GM12872 (cell line): ENCODE data around the gene FAHD2A.

Source experiments
- TF ChIP-seq, protein P1 (sequence below): IDR thresholded peaks from 3 replicates; pipeline ENCODE4 v1.5.1; 2011; ENCODE audit warnings: low read depth, mild to moderate bottlenecking, low read length, moderate library complexity; ENCODE audit not compliant: insufficient read depth

The FAHD2A gene

DNA sequence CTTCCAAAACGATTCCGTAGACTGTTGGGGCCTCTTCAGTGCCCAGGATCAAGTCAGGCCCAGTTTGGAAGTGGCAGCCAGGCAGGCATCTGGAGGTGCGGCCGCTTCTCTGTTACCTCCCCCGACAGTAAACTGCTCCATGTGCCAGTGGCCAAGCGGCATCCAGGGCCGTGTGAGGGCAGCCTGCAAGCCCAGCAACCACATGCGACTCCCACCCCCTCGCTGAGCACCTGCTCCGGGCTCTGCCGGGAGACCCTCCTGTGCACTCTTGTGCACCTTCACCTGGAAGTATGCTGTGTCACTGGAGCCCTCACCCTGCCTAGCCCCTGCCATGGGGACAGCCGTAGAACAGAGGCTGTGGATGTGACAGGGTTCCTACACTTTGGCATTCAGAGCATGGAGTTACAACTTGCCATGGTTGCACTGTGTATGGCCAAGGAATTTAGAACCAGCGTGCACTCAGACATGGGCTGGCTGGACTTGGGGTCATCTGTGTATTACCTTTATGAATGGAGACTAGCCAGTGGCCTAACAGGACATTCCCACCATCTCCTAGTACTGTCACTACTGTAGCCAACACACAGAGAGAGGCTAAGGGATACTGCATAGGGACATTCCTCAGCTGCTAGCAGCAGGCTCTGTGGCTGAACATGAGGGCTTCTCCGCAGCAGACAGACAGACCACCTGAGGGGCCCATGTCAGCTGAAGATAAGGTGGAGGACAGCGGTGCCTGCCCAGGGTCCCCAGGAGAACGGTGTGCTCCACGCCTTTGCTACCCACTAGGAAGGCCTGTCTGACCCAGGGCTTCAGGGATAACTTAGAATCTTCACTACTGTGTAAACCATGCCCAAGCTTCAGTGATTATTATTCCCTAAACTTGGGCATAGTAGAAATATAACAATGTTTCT lies 25.0 kb upstream of the FAHD2A start:
- TF ChIP-seq, protein P1, sequence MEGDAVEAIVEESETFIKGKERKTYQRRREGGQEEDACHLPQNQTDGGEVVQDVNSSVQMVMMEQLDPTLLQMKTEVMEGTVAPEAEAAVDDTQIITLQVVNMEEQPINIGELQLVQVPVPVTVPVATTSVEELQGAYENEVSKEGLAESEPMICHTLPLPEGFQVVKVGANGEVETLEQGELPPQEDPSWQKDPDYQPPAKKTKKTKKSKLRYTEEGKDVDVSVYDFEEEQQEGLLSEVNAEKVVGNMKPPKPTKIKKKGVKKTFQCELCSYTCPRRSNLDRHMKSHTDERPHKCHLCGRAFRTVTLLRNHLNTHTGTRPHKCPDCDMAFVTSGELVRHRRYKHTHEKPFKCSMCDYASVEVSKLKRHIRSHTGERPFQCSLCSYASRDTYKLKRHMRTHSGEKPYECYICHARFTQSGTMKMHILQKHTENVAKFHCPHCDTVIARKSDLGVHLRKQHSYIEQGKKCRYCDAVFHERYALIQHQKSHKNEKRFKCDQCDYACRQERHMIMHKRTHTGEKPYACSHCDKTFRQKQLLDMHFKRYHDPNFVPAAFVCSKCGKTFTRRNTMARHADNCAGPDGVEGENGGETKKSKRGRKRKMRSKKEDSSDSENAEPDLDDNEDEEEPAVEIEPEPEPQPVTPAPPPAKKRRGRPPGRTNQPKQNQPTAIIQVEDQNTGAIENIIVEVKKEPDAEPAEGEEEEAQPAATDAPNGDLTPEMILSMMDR = no peak

DNA sequence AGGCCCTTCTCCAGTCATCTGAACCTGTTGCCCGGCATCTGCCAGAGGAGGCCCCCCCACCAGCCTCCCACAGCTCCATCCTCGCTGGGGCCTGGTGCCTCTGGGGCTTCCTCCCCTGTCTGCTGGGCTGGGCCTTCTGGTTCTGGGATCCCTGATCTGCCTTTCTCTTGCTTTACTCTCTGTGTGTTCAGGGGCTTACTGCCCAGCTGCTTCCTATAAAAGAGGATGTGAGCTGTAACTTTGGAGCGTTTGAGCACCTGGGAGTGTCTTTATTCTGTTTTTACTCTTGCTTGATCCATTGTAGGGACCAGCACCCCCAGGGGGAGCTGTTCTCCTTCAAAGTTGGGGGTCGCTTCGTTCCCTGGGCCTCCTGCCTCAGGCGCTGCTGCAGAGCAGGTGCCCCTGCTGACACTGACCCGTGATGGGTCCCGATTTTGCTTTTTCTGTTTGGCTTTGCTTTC lies 23.1 kb upstream of the FAHD2A start:
- TF ChIP-seq, protein P1 = peak; percentile 47

DNA sequence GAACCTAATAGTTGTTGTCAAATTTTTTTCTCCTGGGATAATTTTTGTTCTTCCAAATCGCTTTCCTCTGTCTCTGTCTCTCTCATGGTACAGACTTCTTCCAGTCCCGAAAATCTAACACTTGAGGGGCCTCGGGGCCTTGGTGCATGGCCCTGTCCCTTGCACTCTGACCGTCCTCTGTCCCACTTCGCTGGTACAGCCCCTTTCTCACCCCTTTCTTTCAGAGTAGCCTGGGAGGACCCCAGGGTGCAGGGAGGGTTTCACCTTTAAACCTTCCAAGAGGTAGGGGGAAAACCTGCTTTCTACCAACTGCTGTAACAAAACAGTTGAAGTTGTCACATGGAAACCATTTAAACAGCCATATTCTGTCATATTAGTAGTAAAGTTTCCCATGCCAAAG lies 22.2 kb upstream of the FAHD2A start:
- TF ChIP-seq, protein P1 = no peak

DNA sequence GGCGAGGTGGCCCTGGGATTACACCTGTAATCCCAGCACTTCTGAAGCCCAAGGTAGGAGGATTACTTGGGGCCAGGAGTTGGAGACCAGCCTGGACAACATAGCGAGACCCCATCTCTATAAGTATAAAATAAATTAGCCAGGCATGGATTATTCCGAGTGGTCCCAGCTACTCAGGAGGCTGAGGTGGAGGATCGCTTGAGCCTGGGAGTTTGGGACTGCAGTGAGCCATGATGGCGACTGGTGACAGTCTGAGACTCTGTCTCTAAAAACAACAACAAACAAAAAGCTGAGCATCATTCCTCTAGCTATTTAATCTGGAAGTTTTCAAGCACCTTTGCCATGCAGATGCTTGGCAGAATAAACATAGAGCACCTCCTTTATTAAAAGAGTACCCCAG lies 21.8 kb upstream of the FAHD2A start:
- TF ChIP-seq, protein P1 = no peak

DNA sequence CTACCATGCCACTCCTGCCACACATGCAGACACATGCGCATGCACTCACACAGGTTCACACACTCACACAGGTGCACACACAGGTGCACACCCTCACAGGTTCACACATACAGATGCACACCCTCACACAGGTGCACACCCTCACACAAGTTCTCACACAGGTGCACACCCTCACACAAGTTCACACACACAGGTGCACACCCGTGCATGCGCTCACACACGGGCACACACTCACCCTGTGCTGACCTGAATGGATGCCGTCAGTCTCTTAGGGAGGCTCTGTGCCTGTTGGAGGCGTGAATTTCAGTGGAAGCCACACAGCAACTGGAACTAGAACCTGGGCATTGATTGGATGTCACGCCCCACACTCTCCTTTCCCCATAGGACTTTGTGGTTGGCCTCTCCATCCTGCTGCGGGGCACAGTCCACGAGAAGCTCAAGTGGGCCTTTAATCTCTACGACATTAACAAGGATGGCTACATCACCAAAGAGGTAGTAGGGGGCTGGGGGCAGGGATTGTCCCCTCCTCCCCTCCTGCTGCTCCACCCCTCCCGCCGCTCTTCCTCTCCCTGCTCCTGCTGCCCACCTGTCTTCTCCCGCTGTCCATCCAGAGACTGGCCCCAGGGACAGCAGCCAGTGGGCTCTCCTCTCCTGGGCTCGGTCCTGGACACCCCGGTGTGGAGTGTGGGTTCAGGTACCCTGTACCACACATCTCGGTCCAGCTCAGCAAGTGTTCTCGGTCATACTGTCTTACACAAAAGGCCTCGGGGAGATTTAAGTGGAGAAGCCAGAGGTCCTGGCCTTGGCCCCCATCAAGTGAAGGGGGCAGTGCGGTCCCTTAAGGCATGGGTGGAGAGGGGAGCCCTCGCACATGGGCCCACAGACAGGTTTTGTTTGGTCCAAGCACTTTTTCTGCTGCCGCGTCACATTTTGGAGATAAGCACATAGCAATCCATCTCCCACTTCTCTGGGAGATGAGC lies 21.0 kb upstream of the FAHD2A start:
- TF ChIP-seq, protein P1 = no peak

DNA sequence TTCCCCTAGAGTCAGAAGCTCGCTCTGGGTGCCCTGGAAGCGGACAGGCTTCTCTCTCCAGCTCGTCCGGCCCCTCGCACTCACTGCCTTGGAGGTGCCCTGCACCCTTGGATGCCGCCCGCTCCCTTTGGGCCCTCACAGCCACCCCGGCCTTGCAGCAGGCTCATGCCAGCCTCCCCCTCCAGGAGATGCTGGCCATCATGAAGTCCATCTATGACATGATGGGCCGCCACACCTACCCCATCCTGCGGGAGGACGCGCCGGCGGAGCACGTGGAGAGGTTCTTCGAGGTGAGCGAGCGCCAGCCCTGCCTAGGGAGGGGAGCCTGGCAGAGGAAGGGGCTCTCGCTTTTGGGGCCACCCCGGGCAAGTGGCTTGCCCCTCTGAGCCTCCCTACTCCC lies 20.3 kb upstream of the FAHD2A start:
- TF ChIP-seq, protein P1 = no peak
